ENCODE results near the gene CDH23. TPM values are rescaled to one million over a fixed set of nuclear protein-coding genes. Genes with fewer than 3 reads are reported as not detected.

The CDH23 gene
- total RNA-seq, 1 experiment from 2014 or later = 2.1 TPM

DNA sequence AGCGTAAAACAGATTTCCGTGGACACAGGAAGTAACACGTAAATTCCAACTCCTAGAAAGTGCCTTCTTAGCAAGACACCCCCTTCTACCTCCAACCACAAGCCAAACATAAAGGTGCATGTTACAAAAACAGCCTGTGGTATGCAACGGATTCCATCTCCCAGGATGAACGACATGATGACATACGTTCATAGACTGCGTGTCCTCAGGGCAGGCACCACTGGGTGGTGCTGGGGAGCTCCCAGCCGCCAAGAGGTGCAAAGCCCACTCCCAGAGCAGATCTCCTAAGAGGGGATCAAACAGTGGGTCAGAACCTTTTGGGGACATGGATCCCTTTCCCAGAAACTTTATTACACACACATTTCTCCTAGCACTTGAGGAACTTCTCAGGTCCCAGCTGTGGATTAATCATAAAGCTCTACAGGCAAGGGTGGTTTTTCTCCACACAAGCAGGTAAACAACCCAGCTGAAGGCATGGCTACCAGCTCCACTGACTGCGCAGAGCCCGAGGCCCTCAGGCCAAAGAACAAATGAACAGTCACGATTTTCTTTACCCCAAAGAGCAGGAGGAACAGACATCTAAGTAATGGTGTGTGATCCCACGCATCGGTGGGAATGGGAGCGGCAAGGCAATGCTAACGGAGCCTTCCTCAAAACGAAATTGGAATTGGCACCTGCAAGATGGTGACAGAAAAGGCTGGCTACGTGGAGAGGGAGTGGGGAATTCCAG, 440.5 kb downstream of the CDH23 start:
- Histone ChIP-seq H3K4me2 (ENCODE audit: low read depth, low read length, poor library complexity, severe bottlenecking) (peak overlapping the region; percentile 78), H3K4me3 (ENCODE audit: low read length) (peak overlapping the region; percentile 49), H4K20me1 (ENCODE audit: insufficient read depth, low read depth, low read length) (peaks cover 64% of the 10 kb centered on the region), H3K27ac (ENCODE audit: low read length) (peak overlapping the region; percentile 82), H3K79me2 (ENCODE audit: low read length) (no peaks in the 10 kb centered on the region), H3K9me3 (ENCODE audit: low read length) (no peaks in the 10 kb centered on the region), H3K9me2 (replicated peaks; ENCODE audit: insufficient read depth, low read length) (no peaks in the 10 kb centered on the region), H3K36me3 (ENCODE audit: insufficient read depth, low read length) (no peaks in the 10 kb centered on the region), H3K27me3 (ENCODE audit: low read length) (no peaks in the 10 kb centered on the region), H2AFZ (ENCODE audit: low read length) (no peak overlapping the region), H3K9ac (ENCODE audit: low read length) (peak overlapping the region; percentile 57), H3K4me1 (ENCODE audit: low read length) (peaks cover 70% of the 10 kb centered on the region)
- DNase-seq = peak; percentile 80

DNA sequence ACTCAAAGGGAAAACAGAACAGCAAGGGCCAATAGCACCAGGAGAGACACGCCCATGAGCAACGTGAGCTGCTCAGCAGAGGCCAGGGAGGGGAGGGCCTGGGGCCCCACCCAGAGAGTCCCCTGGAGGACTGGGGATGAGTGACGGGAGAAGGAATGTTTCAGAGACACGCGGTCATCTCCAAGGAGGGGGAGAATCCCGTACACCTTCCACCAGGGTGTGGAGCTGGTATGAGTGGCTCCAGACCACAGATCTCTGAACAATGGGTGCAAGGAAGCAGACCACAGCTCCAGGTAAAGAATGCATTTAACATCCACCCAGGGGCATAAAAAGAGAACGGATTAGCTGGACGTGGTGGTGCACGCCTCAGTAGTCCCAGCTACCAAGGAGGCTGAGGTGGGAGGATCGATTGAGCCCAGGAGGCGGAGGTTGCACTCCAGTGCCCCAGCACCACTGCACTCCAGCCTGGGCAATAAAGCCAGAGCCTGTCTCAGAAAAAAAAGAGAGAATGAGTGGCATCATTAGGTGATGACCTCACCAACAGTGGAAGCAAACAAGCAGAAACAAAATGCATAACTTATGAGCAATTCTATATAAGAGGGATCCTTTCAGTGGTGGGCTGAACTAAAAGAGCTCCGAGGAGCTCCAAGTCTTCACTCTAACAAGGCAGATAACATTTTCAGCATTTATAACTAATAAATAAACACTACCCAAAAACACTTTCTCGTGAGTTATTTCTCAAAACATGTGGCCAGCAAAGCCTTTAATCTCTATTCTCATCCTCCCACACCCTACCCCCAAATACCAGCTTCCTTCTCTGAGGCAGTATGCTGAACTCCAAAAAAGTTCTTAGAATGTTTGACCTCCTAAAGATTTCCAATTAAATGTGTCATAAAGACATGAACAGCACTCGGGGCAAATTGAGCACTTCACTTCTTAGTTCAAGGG, 441.8 kb downstream of the CDH23 start:
- Histone ChIP-seq H3K9ac (ENCODE audit: low read length) (no peak overlapping the region), H3K9me3 (ENCODE audit: low read length) (no peaks in the 10 kb centered on the region)

GRCh38 chr10:71840177-71840957, 443.6 kb downstream of the CDH23 start:
- DNase-seq = peak; percentile 53
- Histone ChIP-seq H3K4me2 (ENCODE audit: low read depth, low read length, poor library complexity, severe bottlenecking) (peak overlapping the region; percentile 10), H3K27me3 (ENCODE audit: low read length) (no peaks in the 10 kb centered on the region), H3K4me3 (ENCODE audit: low read length) (no peak overlapping the region), H2AFZ (ENCODE audit: low read length) (no peak overlapping the region), H3K79me2 (ENCODE audit: low read length) (no peaks in the 10 kb centered on the region; the same call in 1 of the 2 replicates), H3K27ac (ENCODE audit: low read length) (no peak overlapping the region), H3K9ac (ENCODE audit: low read length) (no peak overlapping the region), H3K4me1 (ENCODE audit: low read length) (peaks cover 61% of the 10 kb centered on the region), H3K36me3 (ENCODE audit: insufficient read depth, low read length) (no peaks in the 10 kb centered on the region), H3K9me3 (ENCODE audit: low read length) (no peaks in the 10 kb centered on the region), H4K20me1 (ENCODE audit: insufficient read depth, low read depth, low read length) (peaks cover 57% of the 10 kb centered on the region), H3K9me2 (replicated peaks; ENCODE audit: insufficient read depth, low read length) (no peaks in the 10 kb centered on the region)

More for the DNA sequence above, 441.8 kb downstream of the CDH23 start:
- DNase-seq = no peak
- no peak overlapping the region for H2AFZ ChIP-seq (ENCODE audit: low read length)
- H3K9me2 ChIP-seq (replicated peaks; ENCODE audit: insufficient read depth, low read length) = no peaks in the 10 kb centered on the region
- no peak overlapping the region for H3K4me2 ChIP-seq (ENCODE audit: low read depth, low read length, poor library complexity, severe bottlenecking)
- H3K27ac ChIP-seq (ENCODE audit: low read length) = no peak overlapping the region
- no peaks in the 10 kb centered on the region for H3K27me3 ChIP-seq (ENCODE audit: low read length)
- no peaks in the 10 kb centered on the region for H3K36me3 ChIP-seq (ENCODE audit: insufficient read depth, low read length)
- H3K4me1 ChIP-seq (ENCODE audit: low read length) = peaks cover 71% of the 10 kb centered on the region
- H3K4me3 ChIP-seq (ENCODE audit: low read length) = no peak overlapping the region
- no peaks in the 10 kb centered on the region for H3K79me2 ChIP-seq (ENCODE audit: low read length)
- peaks cover 61% of the 10 kb centered on the region for H4K20me1 ChIP-seq (ENCODE audit: insufficient read depth, low read depth, low read length)

GRCh38 chr10:71840958-71841335, 444.2 kb downstream of the CDH23 start:
- no peaks in the 10 kb centered on the region for H3K9me3 ChIP-seq (ENCODE audit: low read length)
- no peak overlapping the region for H3K9ac ChIP-seq (ENCODE audit: low read length)
- no peak overlapping the region for H3K27ac ChIP-seq (ENCODE audit: low read length)
- no peak overlapping the region for H3K4me2 ChIP-seq (ENCODE audit: low read depth, low read length, poor library complexity, severe bottlenecking)
- peaks cover 63% of the 10 kb centered on the region for H4K20me1 ChIP-seq (ENCODE audit: insufficient read depth, low read depth, low read length)
- no peak overlapping the region for H2AFZ ChIP-seq (ENCODE audit: low read length)
- no peaks in the 10 kb centered on the region for H3K27me3 ChIP-seq (ENCODE audit: low read length)
- H3K36me3 ChIP-seq (ENCODE audit: insufficient read depth, low read length) = no peaks in the 10 kb centered on the region
- H3K79me2 ChIP-seq (ENCODE audit: low read length) = no peaks in the 10 kb centered on the region; the same call in 1 of the 2 replicates
- no peaks in the 10 kb centered on the region for H3K9me2 ChIP-seq (replicated peaks; ENCODE audit: insufficient read depth, low read length)
- peaks cover 55% of the 10 kb centered on the region for H3K4me1 ChIP-seq (ENCODE audit: low read length)
- DNase-seq = no peak
- no peak overlapping the region for H3K4me3 ChIP-seq (ENCODE audit: low read length)

GRCh38 chr10:71842422-71842821, 445.7 kb downstream of the CDH23 start:
- no peaks in the 10 kb centered on the region for H3K9me3 ChIP-seq (ENCODE audit: low read length)
- no peak overlapping the region for H3K9ac ChIP-seq (ENCODE audit: low read length)
- no peaks in the 10 kb centered on the region for H3K36me3 ChIP-seq (ENCODE audit: insufficient read depth, low read length)
- no peaks in the 10 kb centered on the region for H3K9me2 ChIP-seq (replicated peaks; ENCODE audit: insufficient read depth, low read length)
- DNase-seq = no peak
- H2AFZ ChIP-seq (ENCODE audit: low read length) = no peak overlapping the region
- no peak overlapping the region for H3K4me2 ChIP-seq (ENCODE audit: low read depth, low read length, poor library complexity, severe bottlenecking)
- H3K4me1 ChIP-seq (ENCODE audit: low read length) = peaks cover 41% of the 10 kb centered on the region
- no peak overlapping the region for H3K27ac ChIP-seq (ENCODE audit: low read length)
- no peak overlapping the region for H3K4me3 ChIP-seq (ENCODE audit: low read length)
- H3K79me2 ChIP-seq (ENCODE audit: low read length) = no peaks in the 10 kb centered on the region; the same call in 1 of the 2 replicates
- no peaks in the 10 kb centered on the region for H3K27me3 ChIP-seq (ENCODE audit: low read length)
- H4K20me1 ChIP-seq (ENCODE audit: insufficient read depth, low read depth, low read length) = peaks cover 70% of the 10 kb centered on the region

DNA sequence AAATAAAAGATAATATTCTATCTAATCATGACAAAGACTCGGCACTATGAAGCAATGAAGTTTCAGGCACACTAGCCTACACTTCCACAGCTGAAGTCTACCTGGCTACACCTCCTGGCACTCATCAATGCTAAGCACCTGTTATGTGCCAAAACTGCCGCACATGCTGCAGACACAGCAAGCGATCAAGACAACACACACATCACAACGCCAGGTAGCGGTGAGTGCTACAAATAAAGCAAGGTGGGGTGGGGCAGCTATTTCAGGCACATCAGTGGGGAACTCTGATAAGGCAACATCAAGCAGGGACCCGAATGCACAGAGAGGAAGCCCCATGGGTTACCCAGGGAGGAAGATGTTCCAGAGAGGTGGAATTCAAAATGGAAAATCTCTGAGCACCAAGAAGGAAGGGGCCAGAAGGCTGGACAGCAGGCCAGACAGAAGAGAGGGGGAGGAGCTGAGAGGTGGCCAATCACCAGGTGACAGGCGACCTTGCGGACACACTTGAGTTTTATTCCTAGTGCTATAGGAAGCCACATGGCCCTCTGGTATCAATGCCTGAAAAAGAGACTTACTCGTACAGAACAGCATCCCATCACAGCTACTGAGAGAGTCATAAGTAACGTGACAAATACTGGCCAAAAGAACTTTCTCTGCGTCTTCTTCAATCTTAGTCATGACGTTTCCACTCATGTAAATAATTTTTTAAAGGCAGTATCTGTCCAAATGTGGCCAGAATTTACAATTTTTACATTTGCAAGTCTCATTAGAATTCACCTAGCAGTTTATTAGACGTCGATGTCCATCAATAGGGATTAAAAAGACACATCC, 446.4 kb downstream of the CDH23 start:
- no peak for DNase-seq
- Histone ChIP-seq H3K9me2 (replicated peaks; ENCODE audit: insufficient read depth, low read length) (no peaks in the 10 kb centered on the region), H3K4me3 (ENCODE audit: low read length) (no peak overlapping the region), H3K27ac (ENCODE audit: low read length) (no peak overlapping the region), H4K20me1 (ENCODE audit: insufficient read depth, low read depth, low read length) (peaks cover 70% of the 10 kb centered on the region), H3K27me3 (ENCODE audit: low read length) (no peaks in the 10 kb centered on the region), H3K9ac (ENCODE audit: low read length) (no peak overlapping the region), H2AFZ (ENCODE audit: low read length) (no peak overlapping the region), H3K36me3 (ENCODE audit: insufficient read depth, low read length) (no peaks in the 10 kb centered on the region), H3K79me2 (ENCODE audit: low read length) (no peaks in the 10 kb centered on the region; the same call in 1 of the 2 replicates), H3K4me2 (ENCODE audit: low read depth, low read length, poor library complexity, severe bottlenecking) (no peak overlapping the region), H3K9me3 (ENCODE audit: low read length) (no peaks in the 10 kb centered on the region), H3K4me1 (ENCODE audit: low read length) (peaks cover 35% of the 10 kb centered on the region)

DNA sequence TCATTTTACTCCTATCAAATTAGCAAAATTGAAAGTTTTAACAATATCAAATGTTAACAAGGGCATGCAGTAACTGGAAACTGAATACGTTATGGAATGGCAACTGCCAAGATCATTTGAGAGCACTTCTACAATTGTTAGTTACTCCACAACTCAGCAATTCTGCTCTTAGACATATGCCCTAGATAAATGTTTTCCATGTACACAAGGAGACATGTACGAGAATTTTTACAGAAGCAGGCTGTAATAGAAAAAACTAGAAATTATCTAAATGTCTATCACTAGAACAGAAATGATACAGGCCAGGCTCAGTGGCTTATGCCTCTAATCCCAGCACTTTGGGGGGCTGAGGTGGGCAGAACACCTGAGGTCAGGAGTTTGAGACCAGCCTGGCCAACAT, 447.4 kb downstream of the CDH23 start:
- no peak overlapping the region for H2AFZ ChIP-seq (ENCODE audit: low read length)
- H3K9me3 ChIP-seq (ENCODE audit: low read length) = no peaks in the 10 kb centered on the region
- no peaks in the 10 kb centered on the region for H3K27me3 ChIP-seq (ENCODE audit: low read length)
- H3K4me1 ChIP-seq (ENCODE audit: low read length) = peaks cover 26% of the 10 kb centered on the region
- no peak overlapping the region for H3K9ac ChIP-seq (ENCODE audit: low read length)
- no peak overlapping the region for H3K27ac ChIP-seq (ENCODE audit: low read length)
- no peaks in the 10 kb centered on the region; the same call in 1 of the 2 replicates for H3K79me2 ChIP-seq (ENCODE audit: low read length)
- H3K4me2 ChIP-seq (ENCODE audit: low read depth, low read length, poor library complexity, severe bottlenecking) = no peak overlapping the region
- no peaks in the 10 kb centered on the region for H3K36me3 ChIP-seq (ENCODE audit: insufficient read depth, low read length)
- H3K4me3 ChIP-seq (ENCODE audit: low read length) = no peak overlapping the region
- DNase-seq = no peak
- H3K9me2 ChIP-seq (replicated peaks; ENCODE audit: insufficient read depth, low read length) = no peaks in the 10 kb centered on the region
- peaks cover 69% of the 10 kb centered on the region for H4K20me1 ChIP-seq (ENCODE audit: insufficient read depth, low read depth, low read length)

All from Karpas-422 (cell line).